HG03571 (cell line): Measurements from ENCODE around the gene IFIT1.
A peak's percentile ranks its signal among the peaks of the same experiment; 100 is the strongest.
"Not testable (repeated sequence)": the region's sequence is repeated elsewhere in the genome, so short reads cannot be mapped to it uniquely, and the experiment has no call there.

ENCODE experiments used
- ATAC-seq: cut with Tn5 transposase; IDR thresholded peaks from one replicate; pipeline ENCODE4 v1.9.1; 2021; ENCODE audit not compliant: unreplicated experiment

Gene IFIT1

GRCh38 chr10:89395141-89395540 is 2.7 kb downstream of the IFIT1 start:
- ATAC-seq = no peak

DNA sequence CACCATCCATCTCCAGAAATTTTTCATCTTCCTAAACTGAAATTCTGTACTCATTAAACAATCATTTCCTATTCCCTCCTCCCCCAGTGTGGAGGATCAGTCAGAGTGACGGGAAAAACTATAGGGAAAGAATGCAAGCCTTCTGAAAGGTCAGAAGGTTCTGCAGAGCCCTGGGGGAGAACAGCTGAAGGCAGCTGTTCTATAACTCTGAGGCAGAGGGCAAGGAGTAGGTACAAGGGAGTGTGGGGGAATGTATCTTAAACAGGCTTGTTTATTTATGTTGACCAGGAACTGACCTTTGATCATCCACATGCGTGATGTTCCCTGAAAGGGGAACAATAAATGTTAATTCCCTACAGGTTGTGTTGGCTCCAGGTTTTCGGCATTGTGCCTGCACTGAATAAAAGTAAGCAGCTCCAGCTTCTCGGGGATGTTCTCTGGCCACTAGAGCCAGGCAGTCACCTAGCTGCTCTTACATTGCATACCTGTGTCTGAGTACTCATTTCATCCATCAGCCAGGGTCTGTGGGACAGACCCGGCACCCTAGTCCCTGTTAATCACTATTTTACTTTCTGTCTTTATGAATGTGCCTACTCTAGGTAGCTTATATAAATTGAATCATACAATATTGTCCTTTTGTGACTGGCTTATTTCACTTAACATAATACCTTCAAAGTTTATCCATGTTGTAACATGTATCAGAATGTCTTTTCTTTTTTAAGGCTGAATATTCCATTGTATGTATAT is 5.8 kb downstream of the IFIT1 start:
- no peak for ATAC-seq

GRCh38 chr10:89399956-89400355 is 7.5 kb downstream of the IFIT1 start:
- ATAC-seq = no peak

DNA sequence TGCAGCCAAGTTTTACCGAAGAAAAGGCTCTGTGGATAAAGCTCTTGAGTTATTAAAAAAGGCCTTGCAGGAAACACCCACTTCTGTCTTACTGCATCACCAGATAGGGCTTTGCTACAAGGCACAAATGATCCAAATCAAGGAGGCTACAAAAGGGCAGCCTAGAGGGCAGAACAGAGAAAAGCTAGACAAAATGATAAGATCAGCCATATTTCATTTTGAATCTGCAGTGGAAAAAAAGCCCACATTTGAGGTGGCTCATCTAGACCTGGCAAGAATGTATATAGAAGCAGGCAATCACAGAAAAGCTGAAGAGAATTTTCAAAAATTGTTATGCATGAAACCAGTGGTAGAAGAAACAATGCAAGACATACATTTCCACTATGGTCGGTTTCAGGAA is 10.6 kb downstream of the IFIT1 start:
- no peak for ATAC-seq

- no peak for ATAC-seq
Measured at GRCh38 chr10:89404104-89405047, 12.0 kb downstream of the IFIT1 start.

DNA sequence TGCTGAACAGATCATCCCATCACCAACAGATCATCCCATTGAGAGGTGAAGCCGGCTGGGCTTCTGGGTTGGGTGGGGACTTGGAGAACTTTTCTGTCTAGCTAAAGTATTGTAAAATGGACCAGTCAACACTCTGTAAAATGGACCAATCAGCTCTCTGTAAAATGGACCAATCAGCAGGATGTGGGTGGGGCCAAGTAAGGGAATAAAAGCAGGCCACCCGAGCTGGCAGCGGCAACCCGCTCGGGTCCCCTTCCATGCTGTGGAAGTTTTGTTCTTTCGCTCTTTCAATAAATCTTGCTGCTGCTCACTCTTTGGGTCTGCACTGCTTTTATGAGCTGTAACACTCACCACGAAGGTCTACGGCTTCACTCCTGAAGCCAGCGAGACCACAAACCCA is 13.8 kb downstream of the IFIT1 start:
- ATAC-seq = not testable (repeated sequence)

DNA sequence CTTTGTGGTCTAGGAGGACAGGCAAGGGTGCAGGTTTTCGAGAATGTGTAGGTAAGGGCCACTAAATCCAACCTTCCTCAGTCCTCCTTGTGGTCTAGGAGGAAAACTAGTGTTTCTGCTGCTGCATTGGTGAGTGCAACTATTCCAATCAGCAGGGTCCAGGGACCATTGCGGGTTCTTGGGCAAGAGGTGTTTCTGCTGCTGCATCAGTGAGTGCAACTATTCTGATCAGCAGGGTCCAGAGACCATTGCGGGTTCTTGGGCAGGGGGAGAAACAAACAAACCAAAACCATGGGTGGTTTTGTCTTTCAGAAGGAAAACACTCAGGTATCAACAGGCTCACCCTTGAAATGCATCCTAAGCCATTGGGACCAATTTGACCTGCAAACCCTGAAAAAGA is 15.4 kb downstream of the IFIT1 start:
- ATAC-seq = not testable (repeated sequence)

GRCh38 chr10:89409282-89409681 is 16.9 kb downstream of the IFIT1 start:
- not testable (repeated sequence) for ATAC-seq

DNA sequence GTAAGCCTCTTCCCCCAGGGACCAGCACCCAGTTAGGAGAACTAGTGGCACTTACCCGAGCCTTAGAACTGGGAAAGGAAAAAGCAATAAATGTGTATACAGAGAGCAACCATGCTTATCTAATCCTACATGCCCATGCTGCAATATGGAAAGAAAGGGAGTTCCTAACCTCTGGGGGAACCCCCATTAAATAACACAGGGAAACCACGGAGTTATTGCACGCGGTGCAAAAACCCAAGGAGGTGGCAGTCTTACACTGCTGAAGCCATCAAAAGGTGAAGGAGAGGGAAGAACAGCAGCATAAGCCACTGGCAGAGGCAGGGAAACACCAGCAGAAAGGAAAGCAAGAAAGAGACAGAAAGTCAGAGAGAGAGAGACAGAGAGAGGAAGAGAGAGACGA is 18.1 kb downstream of the IFIT1 start:
- ATAC-seq = not testable (repeated sequence)

- ATAC-seq = not testable (repeated sequence)
Measured at GRCh38 chr10:89411135-89411534, 18.7 kb downstream of the IFIT1 start.

DNA sequence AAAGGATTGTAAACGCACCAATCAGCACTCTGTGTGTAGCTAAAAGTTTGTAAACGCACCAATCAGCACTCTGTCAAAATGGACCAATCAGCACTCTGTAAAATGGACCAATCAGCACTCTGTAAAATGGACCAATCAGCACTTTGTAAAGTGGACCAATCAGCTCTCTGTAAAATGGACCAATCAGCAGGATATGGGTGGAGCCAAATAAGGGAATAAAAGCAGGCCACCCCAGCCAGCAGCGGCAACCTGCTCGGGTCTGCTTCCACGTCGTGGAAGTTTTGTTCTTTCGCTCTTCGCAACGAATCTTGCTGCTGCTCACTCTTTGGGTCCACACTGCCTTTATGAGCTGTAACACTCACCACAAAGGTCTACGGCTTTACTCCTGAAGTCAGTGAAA is 19.9 kb downstream of the IFIT1 start:
- ATAC-seq = not testable (repeated sequence)

DNA sequence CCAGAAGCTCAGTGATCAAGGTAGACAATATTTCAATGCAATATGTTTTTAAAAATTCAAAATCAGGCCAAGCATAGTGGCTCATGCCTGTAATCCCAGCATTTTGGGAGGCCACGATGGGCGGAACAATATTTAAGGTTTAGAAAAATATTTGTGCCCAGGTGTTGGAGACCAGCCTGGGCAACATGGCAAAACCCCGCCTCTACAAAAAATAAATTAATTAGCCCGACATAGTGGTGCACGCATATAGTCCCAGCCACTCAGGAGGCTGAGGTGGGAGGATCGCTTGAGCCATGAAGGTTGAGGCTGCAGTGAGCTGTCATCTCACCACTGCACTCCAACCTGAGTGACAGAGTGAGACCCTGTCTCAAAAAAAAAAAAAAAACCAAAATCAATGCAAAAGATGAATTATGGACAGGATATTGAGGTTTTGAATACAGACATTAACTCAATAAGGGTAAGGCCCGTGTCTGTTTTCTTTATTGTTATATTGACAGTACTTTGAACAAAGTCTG is 21.0 kb downstream of the IFIT1 start:
- ATAC-seq = no peak

DNA sequence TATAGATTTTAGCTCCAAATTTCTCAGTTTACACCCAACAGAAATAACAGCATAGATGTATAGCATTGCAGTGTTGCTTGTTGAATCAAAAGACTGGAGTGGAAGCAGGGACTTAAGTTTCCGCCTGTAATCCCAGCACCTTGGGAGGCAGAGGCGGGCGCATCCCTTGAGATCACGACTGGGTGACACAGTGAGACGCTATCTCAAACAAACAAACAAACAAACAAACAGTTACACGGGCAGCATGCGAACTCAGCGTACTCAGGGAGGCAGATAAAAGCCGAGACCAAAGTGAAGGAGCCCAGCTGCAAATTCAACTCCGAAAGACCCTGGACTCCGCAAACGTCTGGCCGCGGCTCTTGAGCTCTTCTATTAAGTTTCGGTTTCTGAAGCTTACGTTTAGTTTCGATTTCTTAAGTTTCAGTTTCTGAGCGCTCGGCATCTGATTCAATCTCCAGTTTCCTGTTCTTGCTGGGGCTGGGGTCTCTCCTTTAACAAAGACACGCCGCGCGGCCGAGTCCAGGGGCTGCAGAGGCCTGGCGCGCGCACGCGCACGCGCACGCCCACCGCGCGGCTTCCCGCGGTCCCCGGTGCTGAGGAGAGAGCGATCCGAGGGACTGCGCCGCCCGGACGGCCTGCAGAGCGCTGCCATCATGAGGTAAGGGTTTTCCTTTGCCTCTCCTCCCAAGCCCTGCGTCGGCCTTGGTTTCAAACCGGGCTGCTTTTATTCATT is 21.9 kb downstream of the IFIT1 start, which contains the start of gene IFIT5:
IFIT5 (plus strand) TSS at position 423 of the 733 bp plus-strand sequence; CDS start at position 654, 231 bp downstream.
- peak; percentile 80 for ATAC-seq

GRCh38 chr10:89414879-89415821 is 22.7 kb downstream of the IFIT1 start:
- peak; percentile 35 for ATAC-seq

DNA sequence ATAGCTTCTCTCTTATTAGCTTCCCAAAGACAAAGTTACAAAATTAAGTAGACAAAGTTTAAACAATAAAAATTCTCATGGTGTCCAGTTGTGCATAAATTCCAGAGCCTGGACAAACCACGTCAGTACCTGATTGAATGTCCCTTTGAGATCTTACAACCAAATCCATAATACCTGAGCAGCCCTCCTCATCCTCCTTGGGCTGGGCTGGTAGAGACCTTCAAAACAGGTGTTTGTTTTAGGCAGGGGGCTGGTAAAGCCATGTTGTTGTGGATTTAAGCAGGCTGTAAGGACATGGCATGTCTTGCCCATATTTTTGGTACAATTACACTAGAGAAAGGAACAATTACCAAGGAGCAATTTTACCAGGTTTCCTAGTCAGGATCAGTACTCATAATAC is 24.0 kb downstream of the IFIT1 start:
- no peak for ATAC-seq

- ATAC-seq = no peak
Measured at GRCh38 chr10:89419548-89419947, 27.1 kb downstream of the IFIT1 start.

- no peak for ATAC-seq
Measured at GRCh38 chr10:89421018-89421476, 28.6 kb downstream of the IFIT1 start.

- no peak for ATAC-seq
Measured at GRCh38 chr10:89425000-89425399, 32.6 kb downstream of the IFIT1 start.

DNA sequence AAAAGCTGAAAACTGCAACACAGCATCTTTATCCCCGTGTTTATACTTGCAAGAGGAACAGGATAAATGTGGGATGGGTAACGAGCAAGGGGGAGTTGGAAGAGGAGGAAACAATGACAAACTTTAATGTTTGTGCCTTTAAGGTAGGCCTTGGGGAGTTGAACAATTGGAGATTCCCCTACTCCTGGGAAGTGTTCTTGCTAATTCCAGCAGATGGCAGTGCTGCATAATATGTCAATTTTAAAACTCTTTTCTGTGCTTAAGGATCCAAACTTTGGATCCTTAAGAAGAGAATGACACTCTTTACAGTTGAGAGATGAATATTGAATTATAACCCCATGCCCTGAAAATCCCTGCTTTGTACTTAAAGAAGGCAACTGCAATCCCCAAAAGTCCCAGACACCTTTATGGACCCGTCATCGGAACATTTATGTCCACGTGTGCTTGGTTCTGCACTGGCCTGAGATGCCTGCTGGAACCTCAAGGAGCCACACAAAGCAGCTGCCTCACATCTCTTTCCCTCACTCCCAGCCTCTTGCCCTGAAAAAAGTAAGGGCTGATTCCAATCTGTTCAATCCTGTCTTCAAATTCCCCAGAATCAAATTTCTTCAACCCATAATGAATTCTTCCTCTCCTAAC is 33.9 kb downstream of the IFIT1 start:
- no peak for ATAC-seq
